GM23338 (cell line): ENCODE data around the gene PCP4. TPM values are rescaled to one million over a fixed set of nuclear protein-coding genes. Genes with fewer than 3 reads are reported as not detected.

ENCODE experiments used
- ATAC-seq: fragments of 200-7000 bp; cut with Tn5 transposase; 3 replicates; pipeline ENCODE4 v1.9.1; 2020
- DNase-seq: peaks from one replicate; pipeline ENCODE4 v3.0.0-alpha.2; 2015; ENCODE audit warnings: low spot score
- H2AFZ ChIP-seq: fragments of 200-600 bp; sonication (generic); 2 replicates; pipeline ENCODE4 v1.8.0; 2016; ENCODE audit warnings: antibody characterized with exemption, mild to moderate bottlenecking, moderate library complexity
- H3F3A ChIP-seq: fragments of 200-600 bp; sonication (generic); replicated peaks from 2 replicates; pipeline ENCODE4 v1.8.0; 2017; ENCODE audit warnings: antibody characterized with exemption, mixed run types, low read depth
- H3K27ac ChIP-seq: fragments of 200-600 bp; sonication (generic); 2 replicates; pipeline ENCODE4 v1.6.1; 2016; ENCODE audit warnings: low read depth
- H3K27me3 ChIP-seq: fragments of 200-600 bp; sonication (generic); 2 replicates; pipeline ENCODE4 v1.8.0; 2016; ENCODE audit warnings: mild to moderate bottlenecking, mixed run types, moderate library complexity; ENCODE audit not compliant: insufficient read depth
- H3K36me3 ChIP-seq: fragments of 200-600 bp; sonication (generic); 2 replicates; pipeline ENCODE4 v1.8.0; 2016; ENCODE audit warnings: mild to moderate bottlenecking; ENCODE audit not compliant: insufficient read depth
- H3K4me1 ChIP-seq: fragments of 200-600 bp; sonication (generic); 2 replicates; pipeline ENCODE4 v1.8.0; 2016; ENCODE audit warnings: mild to moderate bottlenecking, moderate library complexity; ENCODE audit not compliant: insufficient read depth
- H3K4me2 ChIP-seq: fragments of 200-600 bp; sonication (generic); 2 replicates; pipeline ENCODE4 v1.7.1; 2017; ENCODE audit warnings: mixed run types
- H3K4me3 ChIP-seq: fragments of 200-600 bp; sonication (generic); 2 replicates; pipeline ENCODE4 v1.6.1; 2016; ENCODE audit warnings: mixed run types
- H3K79me2 ChIP-seq: fragments of 200-600 bp; sonication (generic); replicated peaks from 2 replicates; pipeline ENCODE4 v1.8.0; 2017; ENCODE audit warnings: mild to moderate bottlenecking; ENCODE audit not compliant: insufficient read depth
- H3K9me2 ChIP-seq: fragments of 200-600 bp; sonication (generic); 2 replicates; pipeline ENCODE4 v1.8.0; 2017; ENCODE audit not compliant: insufficient read depth
- H4K20me1 ChIP-seq: fragments of 200-600 bp; sonication (generic); replicated peaks from 2 replicates; pipeline ENCODE4 v1.8.0; 2017; ENCODE audit warnings: mild to moderate bottlenecking; ENCODE audit not compliant: insufficient read depth
- H3K27ac Mint-ChIP-seq: 2 replicates; pipeline ENCODE4 v1.8.0; 2020; ENCODE audit warnings: inconsistent platforms, mild to moderate bottlenecking, moderate library complexity, mixed read lengths
- H3K27me3 Mint-ChIP-seq: 3 replicates; pipeline ENCODE4 v1.8.0; 2022; ENCODE audit warnings: low read depth, mild to moderate bottlenecking, moderate library complexity, mixed read lengths, inconsistent platforms; ENCODE audit not compliant: insufficient read depth, poor library complexity
- H3K36me3 Mint-ChIP-seq: 3 replicates; pipeline ENCODE4 v1.8.0; 2021; ENCODE audit warnings: low read depth, mild to moderate bottlenecking, inconsistent platforms, moderate library complexity, mixed read lengths
- H3K4me1 Mint-ChIP-seq: 3 replicates; pipeline ENCODE4 v1.8.0; 2020; ENCODE audit warnings: mild to moderate bottlenecking, inconsistent platforms, mixed read lengths
- H3K4me3 Mint-ChIP-seq: 3 replicates; pipeline ENCODE4 v1.8.0; 2021; ENCODE audit warnings: moderate library complexity, mild to moderate bottlenecking, inconsistent platforms, mixed read lengths
- H3K9me3 Mint-ChIP-seq: 3 replicates; pipeline ENCODE4 v1.8.0; 2020; ENCODE audit warnings: moderate library complexity, mild to moderate bottlenecking, inconsistent platforms, mixed read lengths
- CREB1 ChIP-seq: fragments of 250-450 bp; sonication (Bioruptor Pico); IDR thresholded peaks from 2 replicates; pipeline ENCODE4 v1.5.0; 2020; ENCODE audit warnings: low read depth, mild to moderate bottlenecking, moderate library complexity
- ETS1 ChIP-seq: IDR thresholded peaks from 2 replicates; pipeline ENCODE4 v1.6.1; 2016; ENCODE audit warnings: antibody characterized with exemption
- EZH2 ChIP-seq: fragments of 200-600 bp; sonication (generic); IDR thresholded peaks from one replicate; pipeline ENCODE4 v1.8.0; 2017; ENCODE audit warnings: antibody characterized with exemption, mild to moderate bottlenecking, low read depth; ENCODE audit not compliant: unreplicated experiment
- EZH2phosphoT487 ChIP-seq: fragments of 200-600 bp; sonication (generic); IDR thresholded peaks from one replicate; pipeline ENCODE4 v1.8.1; 2018; ENCODE audit warnings: antibody characterized with exemption; ENCODE audit not compliant: unreplicated experiment
- JUNB ChIP-seq: IDR thresholded peaks from one replicate; pipeline ENCODE4 v1.6.1; 2016; ENCODE audit warnings: antibody characterized with exemption; ENCODE audit not compliant: unreplicated experiment
- POLR2AphosphoS5 ChIP-seq: IDR thresholded peaks from 2 replicates; pipeline ENCODE4 v1.6.1; 2016; ENCODE audit warnings: antibody characterized with exemption, low read depth
- REST ChIP-seq: IDR thresholded peaks from one replicate; pipeline ENCODE4 v1.6.1; 2018; ENCODE audit warnings: antibody characterized with exemption; ENCODE audit not compliant: unreplicated experiment
- STAT1 ChIP-seq: IDR thresholded peaks from one replicate; pipeline ENCODE4 v1.6.1; 2016; ENCODE audit warnings: antibody characterized with exemption; ENCODE audit not compliant: unreplicated experiment
- ZNF114 ChIP-seq: fragments of 250-450 bp; sonication (Bioruptor Pico); IDR thresholded peaks from 2 replicates; pipeline ENCODE4 v1.5.0; 2020; ENCODE audit warnings: mild to moderate bottlenecking, moderate library complexity
- ZNF331 ChIP-seq: fragments of 250-450 bp; sonication (Bioruptor Pico); IDR thresholded peaks from 2 replicates; pipeline ENCODE4 v1.5.0; 2020; ENCODE audit warnings: low read depth, mild to moderate bottlenecking, moderate library complexity
- polyA plus RNA-seq: library from polyadenylated mRNA; unstranded; fragments of >200 nt; fragmentation: Nextera tagmentation; extraction: Ambion mirVana; gene quantifications from 2 replicates; pipeline ENCODE4 v1.2.1, GENCODE V29; 2016
- total RNA-seq: library from RNA; depleted of rRNA; stranded (reverse); fragments of >200 nt; shearing (Covaris generic); gene quantifications from 2 replicates; pipeline ENCODE4 v1.2.3, GENCODE V29; 2014

PCP4 gene
- total and polyA plus RNA-seq, 2 experiments from 2014 or later: 7.3 TPM; not detected in 1

- no peak for TF ChIP-seq ETS1
- no peak for TF ChIP-seq ZNF114 (CRISPR knock-in tag)
- no peak for TF ChIP-seq EZH2phosphoT487
- TF ChIP-seq CREB1 (CRISPR knock-in tag): no peak
- no peak for TF ChIP-seq REST
- no peak for TF ChIP-seq POLR2AphosphoS5
- TF ChIP-seq STAT1: no peak
- no peak for TF ChIP-seq JUNB
- TF ChIP-seq EZH2: no peak
- no peak for ATAC-seq
- no peak for DNase-seq
- no peak overlapping the region for H3K4me3 ChIP-seq
- H3K4me2 ChIP-seq: no peak overlapping the region
- peaks cover 22% of the 10 kb centered on the region; the same call in 1 of the 2 replicates for H3K9me2 ChIP-seq
- H3K36me3 ChIP-seq: no peaks in the 10 kb centered on the region
- no peaks in the 10 kb centered on the region; the same call in 2 of the 3 replicates for H3K9me3 Mint-ChIP-seq
- H3K27me3 Mint-ChIP-seq: peaks cover 10% of the 10 kb centered on the region
- H3K27me3 ChIP-seq: no peaks in the 10 kb centered on the region
- H3K4me3 Mint-ChIP-seq: no peak overlapping the region
- H2AFZ ChIP-seq: no peak overlapping the region
- no peaks in the 10 kb centered on the region for H4K20me1 ChIP-seq
- H3K27ac ChIP-seq: no peak overlapping the region
- no peak overlapping the region for H3K27ac Mint-ChIP-seq
- no peaks in the 10 kb centered on the region for H3F3A ChIP-seq
- no peaks in the 10 kb centered on the region for H3K4me1 ChIP-seq
- H3K4me1 Mint-ChIP-seq: peaks cover 22% of the 10 kb centered on the region
- H3K79me2 ChIP-seq: no peaks in the 10 kb centered on the region
- H3K36me3 Mint-ChIP-seq: peaks cover 3% of the 10 kb centered on the region; the same call in 1 of the 3 replicates
These were observed 19.4 kb upstream of the PCP4 start for GRCh38 chr21:39847877-39848276.

- Histone ChIP-seq H3K79me2 (no peaks in the 10 kb centered on the region), H3K4me3 (no peak overlapping the region), H3K27ac (no peak overlapping the region), H2AFZ (no peak overlapping the region), H3K27me3 (no peaks in the 10 kb centered on the region), H3F3A (no peaks in the 10 kb centered on the region), H3K36me3 (no peaks in the 10 kb centered on the region), H3K4me1 (no peaks in the 10 kb centered on the region), H4K20me1 (no peaks in the 10 kb centered on the region), H3K9me2 (peaks cover 22% of the 10 kb centered on the region; the same call in 1 of the 2 replicates), H3K4me2 (no peak overlapping the region)
- DNase-seq (no peak), ATAC-seq (no peak)
- H3K9me3 Mint-ChIP-seq: peaks cover 3% of the 10 kb centered on the region
- peaks cover 11% of the 10 kb centered on the region for H3K27me3 Mint-ChIP-seq
- H3K27ac Mint-ChIP-seq: no peak overlapping the region
- TF ChIP-seq CREB1 (CRISPR knock-in tag) (no peak), EZH2 (no peak), ZNF331 (CRISPR knock-in tag) (no peak), REST (no peak), ZNF114 (CRISPR knock-in tag) (no peak), ETS1 (no peak), STAT1 (no peak), JUNB (no peak)
- H3K4me3 Mint-ChIP-seq: no peak overlapping the region
- peaks cover 22% of the 10 kb centered on the region for H3K4me1 Mint-ChIP-seq
- H3K36me3 Mint-ChIP-seq: peaks cover 6% of the 10 kb centered on the region; the same call in 1 of the 3 replicates
These were observed 18.1 kb upstream of the PCP4 start for GRCh38 chr21:39849014-39849655.
